Ectodermal cell (in vitro differentiated cells): ENCODE data around the gene TBC1D8.
"Not testable (repeated sequence)": the region's sequence is repeated elsewhere in the genome, so short reads cannot be mapped to it uniquely, and the experiment has no call there.

ENCODE experiments used
- H3K27ac ChIP-seq: 2 replicates; pipeline ENCODE4 v1.7.0; 2013; ENCODE audit warnings: mild to moderate bottlenecking, low read depth, low read length; ENCODE audit not compliant: insufficient read depth, poor library complexity, severe bottlenecking
- H3K27me3 ChIP-seq: 2 replicates; pipeline ENCODE4 v1.7.0; 2013; ENCODE audit warnings: mild to moderate bottlenecking, low read length; ENCODE audit not compliant: insufficient read depth, control insufficient read depth, poor library complexity, severe bottlenecking
- H3K36me3 ChIP-seq: one replicate; pipeline ENCODE4 v1.7.0; 2013; ENCODE audit warnings: low read length; ENCODE audit not compliant: control insufficient read depth, insufficient read depth
- H3K4me1 ChIP-seq: one replicate; pipeline ENCODE4 v1.7.0; 2013; ENCODE audit warnings: low read length; ENCODE audit not compliant: control insufficient read depth, insufficient read depth
- H3K4me3 ChIP-seq: 2 replicates; pipeline ENCODE4 v1.7.0; 2013; ENCODE audit warnings: low read depth, low read length, control low read depth; ENCODE audit not compliant: insufficient read depth
- H3K9me3 ChIP-seq: 2 replicates; pipeline ENCODE4 v1.7.0; 2013; ENCODE audit warnings: mild to moderate bottlenecking, low read length, moderate library complexity; ENCODE audit not compliant: control insufficient read depth
- WGBS, 2 experiments: methylation state at CpG; one replicate each; pipeline ENCODE4 v1.1.7; 2013; ENCODE audit warnings: missing lambda C conversion rate in 2 of 2; 5-methylcytosine and 5-hydroxymethylcytosine counted together

TBC1D8 gene

DNA sequence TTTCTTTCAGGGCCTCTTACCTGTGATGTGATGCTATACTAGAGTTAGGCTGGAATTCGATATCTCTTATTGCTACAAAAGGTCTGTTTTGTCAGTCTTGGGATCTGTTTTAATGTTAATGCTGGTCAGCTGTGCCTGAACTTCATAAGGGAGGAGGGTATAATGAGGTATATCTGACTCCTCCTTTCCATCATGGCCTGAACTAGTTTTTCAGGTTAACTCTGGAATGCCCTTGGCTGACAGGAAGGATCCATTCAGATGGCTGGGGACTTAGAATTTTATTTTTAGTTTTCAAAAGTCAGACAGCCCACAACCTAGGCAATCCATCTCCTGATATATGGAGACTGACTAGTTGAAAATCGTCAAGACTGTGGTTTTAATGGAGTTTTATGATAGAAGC lies 35.9 kb upstream of the TBC1D8 start:
- H3K27me3 ChIP-seq: no peaks in the 10 kb centered on the region
- H3K4me3 ChIP-seq: no peak overlapping the region
- no peaks in the 10 kb centered on the region for H3K9me3 ChIP-seq
- H3K4me1 ChIP-seq: no peaks in the 10 kb centered on the region
- no peak overlapping the region for H3K27ac ChIP-seq
- WGBS, 2 experiments: 85 to 96% methylated on average over 1 to 2 of the region's 2 CpGs
- H3K36me3 ChIP-seq: no peaks in the 10 kb centered on the region

GRCh38 chr2:101185656-101186055 lies 34.5 kb upstream of the TBC1D8 start:
- 94 to 96% methylated on average over 3 of the region's 3 CpGs for WGBS, 2 experiments
- Histone ChIP-seq H3K4me3 (no peak overlapping the region), H3K27ac (no peak overlapping the region), H3K9me3 (no peaks in the 10 kb centered on the region), H3K4me1 (no peaks in the 10 kb centered on the region), H3K36me3 (no peaks in the 10 kb centered on the region), H3K27me3 (no peaks in the 10 kb centered on the region)

GRCh38 chr2:101185085-101185484 lies 33.9 kb upstream of the TBC1D8 start:
- Histone ChIP-seq H3K36me3 (no peaks in the 10 kb centered on the region), H3K4me1 (no peaks in the 10 kb centered on the region), H3K9me3 (no peaks in the 10 kb centered on the region), H3K27me3 (no peaks in the 10 kb centered on the region), H3K27ac (no peak overlapping the region), H3K4me3 (no peak overlapping the region)
- WGBS, 2 experiments: 81 to 87% methylated on average over 4 of the region's 4 CpGs

GRCh38 chr2:101179982-101180381 lies 28.8 kb upstream of the TBC1D8 start:
- Histone ChIP-seq H3K4me3 (no peak overlapping the region), H3K27me3 (no peaks in the 10 kb centered on the region), H3K4me1 (no peaks in the 10 kb centered on the region), H3K36me3 (no peaks in the 10 kb centered on the region), H3K27ac (no peak overlapping the region), H3K9me3 (no peaks in the 10 kb centered on the region)
- WGBS, 2 experiments: 89 to 94% methylated on average over 3 of the region's 3 CpGs

DNA sequence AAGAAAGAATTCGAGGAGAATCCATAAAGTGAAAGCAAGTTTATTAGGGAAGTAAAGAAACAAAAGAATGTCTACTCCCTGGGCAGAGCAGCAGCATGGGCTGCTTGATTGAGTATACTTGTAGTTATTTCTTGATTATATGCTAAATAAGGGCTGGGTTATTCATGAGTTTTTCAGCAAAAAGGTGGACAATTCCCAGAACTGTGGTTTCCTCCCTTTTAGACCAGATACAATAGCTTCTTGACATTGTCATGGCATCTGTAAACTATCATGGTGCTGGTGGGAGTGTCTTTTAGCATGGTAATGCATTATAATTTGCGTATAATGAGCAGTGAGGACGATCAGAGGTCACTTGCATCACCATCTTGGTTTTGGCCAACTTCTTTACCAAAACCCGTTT lies 25.6 kb upstream of the TBC1D8 start:
- no peaks in the 10 kb centered on the region for H3K9me3 ChIP-seq
- H3K36me3 ChIP-seq: no peaks in the 10 kb centered on the region
- 93 to 96% methylated on average over 4 of the region's 4 CpGs for WGBS, 2 experiments
- no peak overlapping the region for H3K27ac ChIP-seq
- no peaks in the 10 kb centered on the region for H3K27me3 ChIP-seq
- H3K4me3 ChIP-seq: no peak overlapping the region
- no peaks in the 10 kb centered on the region for H3K4me1 ChIP-seq

DNA sequence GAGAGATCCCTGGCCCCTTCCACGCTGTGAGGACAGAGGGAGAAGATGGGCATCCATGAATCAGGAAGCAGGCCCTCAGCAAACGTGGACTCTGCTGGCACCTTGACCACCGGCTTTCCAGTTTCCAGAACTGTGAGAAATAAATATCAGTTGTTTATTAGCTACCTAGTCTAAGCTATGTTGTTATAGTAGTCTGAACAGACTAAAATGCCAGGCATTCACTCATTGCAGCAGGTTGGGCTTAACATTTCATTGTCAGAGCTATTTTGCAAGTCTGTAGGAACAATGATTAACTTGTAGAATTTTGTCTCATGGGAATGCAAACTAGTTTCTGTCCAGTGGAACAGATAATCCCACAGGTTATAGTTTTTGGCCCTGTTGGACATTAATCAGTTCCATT lies 24.8 kb upstream of the TBC1D8 start:
- no peaks in the 10 kb centered on the region for H3K36me3 ChIP-seq
- WGBS, 2 experiments: 90 to 91% methylated on average over 3 of the region's 3 CpGs

DNA sequence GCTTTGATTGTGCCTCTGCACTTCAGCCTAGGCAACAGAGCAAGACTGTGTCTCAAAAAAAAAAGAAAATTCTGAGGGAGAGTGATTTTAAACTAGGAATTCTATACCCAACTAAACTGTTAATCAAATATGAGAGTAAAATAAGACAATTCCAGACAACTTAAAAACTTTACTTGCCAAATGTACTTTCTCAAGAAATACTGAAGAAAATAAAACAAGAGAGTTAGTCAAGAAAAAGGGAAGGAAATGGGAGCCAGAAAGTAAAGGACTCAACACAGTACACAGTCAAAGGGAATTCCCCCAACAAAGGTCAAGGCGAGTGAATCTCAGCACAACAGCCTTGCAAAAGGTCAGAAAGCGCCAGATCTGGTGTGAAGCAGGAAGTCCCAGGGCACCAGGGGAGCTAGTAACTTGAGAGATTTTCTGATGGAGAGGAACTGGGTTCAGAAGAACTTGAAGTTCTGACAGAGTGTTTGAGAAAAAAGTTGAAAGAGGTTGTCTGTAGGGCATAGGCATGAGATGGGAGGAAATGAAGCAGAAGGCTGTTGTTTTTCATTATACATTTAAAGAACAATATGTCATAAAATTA lies 22.6 kb upstream of the TBC1D8 start:
- no peaks in the 10 kb centered on the region for H3K4me1 ChIP-seq
- WGBS, 2 experiments: 95 to 99% methylated on average over 2 of the region's 2 CpGs
- no peaks in the 10 kb centered on the region for H3K36me3 ChIP-seq
- H3K27me3 ChIP-seq: no peaks in the 10 kb centered on the region
- H3K9me3 ChIP-seq: no peaks in the 10 kb centered on the region
- H3K4me3 ChIP-seq: no peak overlapping the region
- no peak overlapping the region for H3K27ac ChIP-seq

More for the DNA sequence above, 24.8 kb upstream of the TBC1D8 start:
- H3K27ac ChIP-seq: no peak overlapping the region
- no peaks in the 10 kb centered on the region for H3K9me3 ChIP-seq
- no peaks in the 10 kb centered on the region for H3K27me3 ChIP-seq
- no peak overlapping the region for H3K4me3 ChIP-seq
- no peaks in the 10 kb centered on the region for H3K4me1 ChIP-seq

GRCh38 chr2:101169822-101170221 lies 18.6 kb upstream of the TBC1D8 start:
- not testable (repeated sequence) for H3K36me3 ChIP-seq, H3K27ac ChIP-seq, H3K4me3 ChIP-seq, H3K27me3 ChIP-seq, H3K4me1 ChIP-seq, H3K9me3 ChIP-seq
- WGBS, 2 experiments: 88 to 91% methylated on average over 2 of the region's 2 CpGs

GRCh38 chr2:101168706-101169105 lies 17.5 kb upstream of the TBC1D8 start:
- WGBS, 2 experiments: 91 to 95% methylated on average over 1 of the region's 1 CpG

DNA sequence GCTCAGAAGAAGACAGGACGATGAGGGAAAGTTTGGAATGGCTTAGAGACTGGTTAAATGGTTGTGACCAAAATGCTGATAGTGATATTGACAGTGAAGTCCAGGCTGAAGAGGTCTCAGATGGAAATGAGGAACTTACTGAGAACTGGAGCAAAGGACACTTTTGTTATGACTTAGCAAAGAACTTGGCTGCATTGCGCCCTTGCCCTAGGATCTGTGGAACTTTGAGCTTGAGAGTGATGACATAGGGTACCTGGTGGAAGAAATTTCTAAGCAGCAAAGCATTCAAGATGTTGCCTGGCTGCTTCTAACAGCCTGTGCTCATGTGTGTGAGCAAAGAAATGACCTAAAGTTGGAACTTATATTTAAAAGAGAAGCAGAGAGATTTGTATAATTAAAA lies 16.4 kb upstream of the TBC1D8 start:
- not testable (repeated sequence) for H3K27ac ChIP-seq, H3K9me3 ChIP-seq, H3K4me3 ChIP-seq, H3K27me3 ChIP-seq, H3K36me3 ChIP-seq, H3K4me1 ChIP-seq
- WGBS, 2 experiments: 88 to 91% methylated on average over 2 of the region's 2 CpGs

More at GRCh38 chr2:101168706-101169105, 17.5 kb upstream of the TBC1D8 start:
- Histone ChIP-seq H3K27ac (no peak overlapping the region), H3K36me3 (no peaks in the 10 kb centered on the region), H3K27me3 (no peaks in the 10 kb centered on the region), H3K4me3 (no peak overlapping the region), H3K9me3 (no peaks in the 10 kb centered on the region), H3K4me1 (no peaks in the 10 kb centered on the region)

DNA sequence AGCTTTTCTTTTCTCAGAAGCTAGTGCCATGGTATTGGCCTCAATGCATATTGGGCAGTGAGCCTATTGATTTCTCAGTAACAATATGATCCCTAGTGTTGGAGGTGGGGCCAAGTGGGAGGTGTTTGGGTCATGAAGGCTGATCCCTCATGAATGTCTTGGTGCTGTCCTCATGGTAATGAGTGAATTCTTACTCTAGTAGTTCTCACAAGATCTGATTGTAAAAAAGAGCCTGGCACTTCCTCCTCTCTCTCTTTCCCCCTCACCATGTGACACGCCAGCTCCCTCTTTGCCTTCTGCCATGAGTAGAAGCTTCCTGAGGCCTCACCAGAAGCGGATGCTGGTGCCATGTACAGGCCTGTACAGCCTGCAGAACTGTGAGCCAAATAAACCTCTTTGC lies 12.8 kb upstream of the TBC1D8 start:
- 90 to 92% methylated on average over 2 of the region's 2 CpGs for WGBS, 2 experiments
- no peaks in the 10 kb centered on the region for H3K4me1 ChIP-seq
- no peak overlapping the region for H3K27ac ChIP-seq
- H3K4me3 ChIP-seq: no peak overlapping the region
- no peaks in the 10 kb centered on the region for H3K36me3 ChIP-seq
- no peaks in the 10 kb centered on the region for H3K27me3 ChIP-seq
- no peaks in the 10 kb centered on the region for H3K9me3 ChIP-seq
